Measurements from ENCODE around the gene BEAN1.
"Not testable (repeated sequence)": the region's sequence is repeated elsewhere in the genome, so short reads cannot be mapped to it uniquely, and the experiment has no call there.

GRCh38 chr16:66501563-66501962 is 74.5 kb downstream of the BEAN1 start:
- TF ChIP-seq ZNF639 (tag by site-specific recombination; IDR thresholded peaks at IDR 0.05); CTCF (tag by site-specific recombination; IDR thresholded peaks at IDR 0.05); ZNF398 (tag by site-specific recombination; IDR thresholded peaks at IDR 0.05); ZBTB17 (tag by site-specific recombination; IDR thresholded peaks at IDR 0.05); ZNF830 (tag by site-specific recombination; IDR thresholded peaks at IDR 0.05; ENCODE audit: low read depth); SALL2 (tag by site-specific recombination; IDR thresholded peaks at IDR 0.05; ENCODE audit: borderline replicate concordance); ZNF121 (tag by site-specific recombination; IDR thresholded peaks at IDR 0.05); ZNF645 (tag by site-specific recombination; IDR thresholded peaks at IDR 0.05); ZNF311 (tag by site-specific recombination; IDR thresholded peaks at IDR 0.05; ENCODE audit: borderline replicate concordance); WT1 (tag by site-specific recombination; IDR thresholded peaks at IDR 0.05); ZNF704 (tag by site-specific recombination; IDR thresholded peaks at IDR 0.05): not testable (repeated sequence)

All from HEK293 (cell line).